Jurkat, Clone E6-1 (cell line): ENCODE data around the gene TRAPPC14.

ENCODE experiments used
- DNase-seq: peaks from one replicate; pipeline ENCODE4 v3.0.0-alpha.2; 2011; ENCODE audit warnings: low read depth, low spot score
- H3K4me3 ChIP-seq: 2 replicates; pipeline ENCODE4 v1.5.1; 2011; ENCODE audit warnings: mild to moderate bottlenecking, low read length, control low read depth, moderate library complexity

Gene TRAPPC14

GRCh38 chr7:100111914-100112313, 46.6 kb downstream of the TRAPPC14 start:
- DNase-seq, result no peak

GRCh38 chr7:100111156-100111555, 47.4 kb downstream of the TRAPPC14 start:
- no peak overlapping the region for H3K4me3 ChIP-seq
- no peak for DNase-seq

More at GRCh38 chr7:100111914-100112313, 46.6 kb downstream of the TRAPPC14 start:
- H3K4me3 ChIP-seq, result no peak overlapping the region

GRCh38 chr7:100109521-100110163, 48.9 kb downstream of the TRAPPC14 start:
- DNase-seq, result no peak
- no peak overlapping the region for H3K4me3 ChIP-seq

GRCh38 chr7:100107890-100108289, 50.6 kb downstream of the TRAPPC14 start:
- DNase-seq, result no peak
- no peak overlapping the region for H3K4me3 ChIP-seq

- no peak overlapping the region for H3K4me3 ChIP-seq
- no peak for DNase-seq
Measured at GRCh38 chr7:100107125-100107737, 51.3 kb downstream of the TRAPPC14 start.

- no peak overlapping the region for H3K4me3 ChIP-seq
- DNase-seq, result no peak
Measured at GRCh38 chr7:100106633-100107032, 51.9 kb downstream of the TRAPPC14 start.

- no peak for DNase-seq
- no peak overlapping the region for H3K4me3 ChIP-seq
Measured at GRCh38 chr7:100105534-100105933, 53.0 kb downstream of the TRAPPC14 start.
